Measurements from ENCODE around the gene AP1M1. TPM values are rescaled to one million over a fixed set of nuclear protein-coding genes. Genes with fewer than 3 reads are reported as not detected.
A peak's percentile ranks its signal among the peaks of the same experiment; 100 is the strongest.

AP1M1 gene
- total RNA-seq, 2 experiments from 2014 or later, result 184 to 186 TPM

GRCh38 chr19:16258440-16258903 is 60.8 kb downstream of the AP1M1 start:
- H3K36me3 Mint-ChIP-seq (ENCODE audit: low read depth), result peaks cover 2% of the 10 kb centered on the region
- no peak overlapping the region for H3K4me3 Mint-ChIP-seq
- no peak for ATAC-seq
- POLR2A ChIA-PET, result interaction anchor here (1.0 kb wide), 1 partner anchor 113 kb away, joined by 3 read pairs; no protein-coding TSS in a partner anchor
- no peak for DNase-seq
- peaks cover 66% of the 10 kb centered on the region for H3K4me1 Mint-ChIP-seq (ENCODE audit: low read depth)
- no peaks in the 10 kb centered on the region for H3K9me3 Mint-ChIP-seq (ENCODE audit: insufficient read depth)
- CTCF ChIA-PET, result interaction anchor here (1.2 to 1.5 kb wide), 2 partner anchors 11 to 124 kb away, joined by 3 to 5 read pairs; no protein-coding TSS in a partner anchor
- no peak overlapping the region for H3K27ac Mint-ChIP-seq
- H3K27me3 Mint-ChIP-seq (ENCODE audit: low read depth), result peaks cover 16% of the 10 kb centered on the region

DNA sequence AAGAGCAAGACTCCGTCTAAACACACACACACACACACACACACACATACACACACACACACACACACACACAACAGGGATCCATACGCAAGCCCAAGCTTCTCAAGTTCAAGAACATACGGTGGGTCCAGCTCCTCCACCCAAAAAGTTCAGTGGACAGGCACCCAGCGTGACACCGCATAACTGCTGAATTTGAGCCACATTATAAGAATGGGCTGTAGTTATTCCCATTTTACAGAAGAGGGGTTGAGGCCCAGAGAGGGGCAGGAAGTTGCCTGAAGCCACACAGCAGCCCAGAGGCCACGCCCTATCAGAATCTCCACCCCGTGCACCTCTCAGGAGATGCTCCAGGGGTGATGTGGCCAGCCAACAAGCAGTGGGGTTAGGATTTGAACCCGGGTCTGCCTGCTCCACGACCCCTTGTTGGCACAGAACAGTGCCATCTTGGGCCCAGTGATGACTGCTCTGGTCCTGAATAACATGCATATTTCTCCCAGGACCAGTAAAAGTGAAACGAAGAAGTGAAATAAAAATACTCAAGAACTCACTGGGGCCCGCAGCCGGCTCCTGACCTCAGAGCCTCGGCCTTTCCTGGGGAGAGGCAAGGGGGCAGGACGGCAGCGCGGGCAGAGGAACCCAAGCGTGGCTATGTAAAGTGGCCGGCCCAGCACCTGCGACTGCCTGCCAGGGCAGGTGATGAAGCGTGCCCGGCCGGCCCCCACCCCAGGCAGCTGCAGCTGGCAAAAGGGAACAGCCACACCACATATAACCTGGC is 61.9 kb downstream of the AP1M1 start:
- peaks cover 71% of the 10 kb centered on the region for H3K4me1 Mint-ChIP-seq (ENCODE audit: low read depth)
- H3K27me3 Mint-ChIP-seq (ENCODE audit: low read depth), result peaks cover 16% of the 10 kb centered on the region
- peak overlapping the region; percentile 10 for H3K27ac Mint-ChIP-seq
- peaks cover 2% of the 10 kb centered on the region for H3K36me3 Mint-ChIP-seq (ENCODE audit: low read depth)
- DNase-seq (peak; percentile 47), ATAC-seq (peak; percentile 47)
- H3K4me3 Mint-ChIP-seq, result peak overlapping the region; percentile 28
- POLR2A ChIA-PET, result no interaction called here
- no peaks in the 10 kb centered on the region for H3K9me3 Mint-ChIP-seq (ENCODE audit: insufficient read depth)
- CTCF ChIA-PET, result interaction anchor here (1.2 to 1.5 kb wide), 2 partner anchors 12 to 123 kb away, joined by 3 to 5 read pairs; no protein-coding TSS in a partner anchor

GRCh38 chr19:16260160-16260811 is 62.6 kb downstream of the AP1M1 start:
- ChIA-PET POLR2A (interaction anchor here (1.4 kb wide), 1 partner anchor 24 kb away, joined by 3 read pairs; no protein-coding TSS in a partner anchor), CTCF (interaction anchor here (1.5 to 1.7 kb wide), 2 partner anchors 13 to 116 kb away, joined by 4 to 5 read pairs; no protein-coding TSS in a partner anchor)
- Mint-ChIP-seq H3K27me3 (ENCODE audit: low read depth) (peaks cover 16% of the 10 kb centered on the region), H3K9me3 (ENCODE audit: insufficient read depth) (no peaks in the 10 kb centered on the region), H3K27ac (no peak overlapping the region), H3K4me3 (no peak overlapping the region), H3K4me1 (ENCODE audit: low read depth) (peaks cover 70% of the 10 kb centered on the region), H3K36me3 (ENCODE audit: low read depth) (peaks cover 4% of the 10 kb centered on the region)
- DNase-seq, result no peak
- ATAC-seq, result no peak

DNA sequence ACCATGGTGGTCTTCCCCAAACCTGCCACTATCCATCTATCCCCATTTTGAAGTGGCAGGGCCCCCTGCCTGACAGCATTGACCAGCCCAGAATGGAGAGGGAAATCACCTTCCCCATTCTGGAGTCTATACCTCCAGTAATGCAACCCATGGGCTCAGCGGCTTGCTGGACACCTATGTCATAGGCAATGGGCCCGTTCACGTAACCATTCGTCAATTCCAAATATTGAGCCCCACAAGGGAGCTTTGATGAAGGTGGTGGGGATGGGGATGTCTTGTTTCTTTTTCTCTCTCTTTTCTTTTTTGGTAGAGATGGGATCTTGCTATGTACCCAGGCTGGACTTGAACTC is 63.1 kb downstream of the AP1M1 start:
- Mint-ChIP-seq H3K9me3 (ENCODE audit: insufficient read depth) (no peaks in the 10 kb centered on the region), H3K27ac (peak overlapping the region; percentile 87)
- POLR2A ChIA-PET, result interaction anchor here (1.4 kb wide), 1 partner anchor 23 kb away, joined by 3 read pairs; no protein-coding TSS in a partner anchor

GRCh38 chr19:16261584-16262368 is 64.1 kb downstream of the AP1M1 start:
- no peaks in the 10 kb centered on the region for H3K9me3 Mint-ChIP-seq (ENCODE audit: insufficient read depth)

More for the DNA sequence above, 63.1 kb downstream of the AP1M1 start:
- CTCF ChIA-PET, result interaction anchor here (1.7 kb wide), 1 partner anchor 116 kb away, joined by 4 read pairs; no protein-coding TSS in a partner anchor
- Mint-ChIP-seq H3K36me3 (ENCODE audit: low read depth) (peaks cover 5% of the 10 kb centered on the region), H3K27me3 (ENCODE audit: low read depth) (peaks cover 17% of the 10 kb centered on the region), H3K4me1 (ENCODE audit: low read depth) (peaks cover 75% of the 10 kb centered on the region), H3K4me3 (no peak overlapping the region)
- DNase-seq (no peak), ATAC-seq (no peak)

GRCh38 chr19:16262618-16263017 is 64.9 kb downstream of the AP1M1 start:
- Mint-ChIP-seq H3K27ac (peak overlapping the region; percentile 87), H3K27me3 (ENCODE audit: low read depth) (peaks cover 24% of the 10 kb centered on the region), H3K9me3 (ENCODE audit: insufficient read depth) (no peaks in the 10 kb centered on the region), H3K4me3 (peak overlapping the region; percentile 63), H3K4me1 (ENCODE audit: low read depth) (peaks cover 85% of the 10 kb centered on the region), H3K36me3 (ENCODE audit: low read depth) (peaks cover 5% of the 10 kb centered on the region)
- DNase-seq (no peak), ATAC-seq (no peak)
- ChIA-PET POLR2A (interaction anchor here (1.0 to 1.5 kb wide), 2 partner anchors 62 to 63 kb away, joined by 3 to 5 read pairs; partner anchors contain the start of gene KLF2), CTCF (interaction anchor here (0.6 to 2.8 kb wide), 3 partner anchors 19 to 120 kb away, joined by 3 to 12 read pairs (median 3); no protein-coding TSS in a partner anchor)

More at GRCh38 chr19:16261584-16262368, 64.1 kb downstream of the AP1M1 start:
- H3K27me3 Mint-ChIP-seq (ENCODE audit: low read depth), result peaks cover 21% of the 10 kb centered on the region
- peak overlapping the region; percentile 87 for H3K27ac Mint-ChIP-seq
- peaks cover 5% of the 10 kb centered on the region for H3K36me3 Mint-ChIP-seq (ENCODE audit: low read depth)
- H3K4me1 Mint-ChIP-seq (ENCODE audit: low read depth), result peaks cover 80% of the 10 kb centered on the region
- ATAC-seq (no peak), DNase-seq (peak; percentile 43)
- CTCF ChIA-PET, result interaction anchor here (0.8 to 2.8 kb wide), 4 partner anchors 15 to 121 kb away, joined by 3 to 12 read pairs (median 4); no protein-coding TSS in a partner anchor
- H3K4me3 Mint-ChIP-seq, result peak overlapping the region; percentile 63
- POLR2A ChIA-PET, result interaction anchor here (1.4 to 1.5 kb wide), 2 partner anchors 22 to 63 kb away, joined by 3 to 5 read pairs; no protein-coding TSS in a partner anchor

DNA sequence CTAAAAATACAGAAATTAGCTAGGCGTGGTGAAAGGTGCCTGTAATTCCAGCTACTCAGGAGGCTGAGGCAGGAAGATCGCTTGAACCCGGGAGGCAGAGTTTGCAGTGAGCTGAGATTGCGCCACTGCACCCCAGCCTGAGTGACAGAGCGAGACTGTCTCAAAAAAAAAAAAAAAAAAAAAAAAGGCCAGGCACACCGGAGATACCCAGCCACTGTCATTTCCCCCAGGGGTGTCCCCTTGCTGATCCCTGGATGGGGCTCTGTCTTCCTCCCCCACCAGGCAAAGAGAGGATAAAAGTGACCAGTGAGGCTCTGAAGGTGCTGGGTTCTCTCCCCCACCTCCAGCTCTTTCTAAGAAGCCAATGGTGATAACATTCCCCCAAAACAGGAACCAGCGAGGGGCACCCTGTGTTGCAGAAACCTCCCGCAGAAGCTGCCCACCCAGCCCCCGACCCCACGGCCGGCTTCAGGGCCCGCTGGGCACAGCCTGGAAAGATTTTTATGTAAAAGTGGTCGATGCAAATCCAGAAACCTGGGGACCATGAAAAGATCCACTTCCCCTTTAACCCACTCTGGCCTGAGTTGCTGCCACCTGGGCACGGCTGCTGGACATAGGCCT is 65.5 kb downstream of the AP1M1 start:
- Mint-ChIP-seq H3K4me3 (no peak overlapping the region), H3K27ac (peak overlapping the region; percentile 87), H3K4me1 (ENCODE audit: low read depth) (peaks cover 85% of the 10 kb centered on the region), H3K9me3 (ENCODE audit: insufficient read depth) (no peaks in the 10 kb centered on the region), H3K27me3 (ENCODE audit: low read depth) (peaks cover 22% of the 10 kb centered on the region), H3K36me3 (ENCODE audit: low read depth) (peaks cover 5% of the 10 kb centered on the region)
- CTCF ChIA-PET, result interaction anchor here (0.6 to 2.8 kb wide), 2 partner anchors 64 to 119 kb away, joined by 3 to 12 read pairs; no protein-coding TSS in a partner anchor
- POLR2A ChIA-PET, result interaction anchor here (1.0 to 1.5 kb wide), 2 partner anchors 61 to 62 kb away, joined by 3 to 5 read pairs; partner anchors contain the start of gene KLF2
- DNase-seq (no peak), ATAC-seq (no peak)

- no peak for ATAC-seq
- Mint-ChIP-seq H3K4me3 (no peak overlapping the region), H3K4me1 (ENCODE audit: low read depth) (peaks cover 78% of the 10 kb centered on the region), H3K36me3 (ENCODE audit: low read depth) (peaks cover 5% of the 10 kb centered on the region), H3K9me3 (ENCODE audit: insufficient read depth) (no peaks in the 10 kb centered on the region), H3K27me3 (ENCODE audit: low read depth) (peaks cover 33% of the 10 kb centered on the region), H3K27ac (peak overlapping the region; percentile 13)
- CTCF ChIA-PET, result no interaction called here
- no peak for DNase-seq
- POLR2A ChIA-PET, result interaction anchor here (0.7 to 2.2 kb wide), 2 partner anchors 47 to 59 kb away, joined by 3 to 5 read pairs; partner anchors contain the start of gene KLF2
These were observed 67.5 kb downstream of the AP1M1 start for GRCh38 chr19:16265205-16265604.

DNA sequence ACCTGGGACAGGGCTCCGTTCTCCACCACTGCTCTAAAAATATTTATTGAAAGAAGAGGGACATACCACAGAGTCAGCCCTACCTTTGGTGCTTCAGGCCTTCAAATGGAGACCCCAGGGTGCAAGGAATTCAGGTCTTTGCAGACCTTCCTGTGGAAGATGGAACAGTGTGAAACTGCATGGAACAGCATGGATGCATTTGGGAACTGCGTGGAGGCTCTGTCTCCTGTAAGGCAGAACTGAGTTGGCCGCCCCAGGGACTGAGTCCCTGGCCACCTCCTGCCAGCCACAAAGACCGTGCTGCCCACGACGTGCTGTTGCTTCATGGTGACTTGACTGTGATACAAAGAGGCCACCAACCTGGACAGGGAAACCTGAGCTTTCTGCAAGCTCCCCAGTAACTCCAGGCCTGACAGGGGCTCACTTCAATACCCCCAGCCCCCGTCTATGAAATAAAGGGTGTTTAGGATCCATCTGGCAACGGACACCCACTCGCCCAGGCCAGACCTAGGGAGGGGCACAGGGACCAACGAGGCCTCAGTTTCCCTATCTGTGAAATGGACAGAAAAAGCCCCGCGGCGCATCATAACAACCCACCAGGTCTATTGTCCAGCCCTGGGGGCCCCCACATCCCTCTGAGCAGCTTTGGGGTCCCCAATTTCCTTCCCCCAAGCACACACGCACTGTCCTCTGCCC is 68.3 kb downstream of the AP1M1 start:
- H3K36me3 Mint-ChIP-seq (ENCODE audit: low read depth), result peaks cover 3% of the 10 kb centered on the region
- H3K27ac Mint-ChIP-seq, result peak overlapping the region; percentile 81
- no peak for DNase-seq
- CTCF ChIA-PET, result interaction anchor here (0.9 to 3.7 kb wide), 3 partner anchors 18 to 117 kb away, joined by 3 to 12 read pairs (median 10); no protein-coding TSS in a partner anchor
- H3K27me3 Mint-ChIP-seq (ENCODE audit: low read depth), result peaks cover 33% of the 10 kb centered on the region
- peak overlapping the region; percentile 60 for H3K4me3 Mint-ChIP-seq
- peak; percentile 6 for ATAC-seq
- H3K9me3 Mint-ChIP-seq (ENCODE audit: insufficient read depth), result no peaks in the 10 kb centered on the region
- peaks cover 70% of the 10 kb centered on the region for H3K4me1 Mint-ChIP-seq (ENCODE audit: low read depth)
- POLR2A ChIA-PET, result interaction anchor here (0.5 to 2.2 kb wide), 6 partner anchors 46 to 162 kb away, joined by 3 to 5 read pairs (median 4); partner anchors contain the start of gene KLF2

DNA sequence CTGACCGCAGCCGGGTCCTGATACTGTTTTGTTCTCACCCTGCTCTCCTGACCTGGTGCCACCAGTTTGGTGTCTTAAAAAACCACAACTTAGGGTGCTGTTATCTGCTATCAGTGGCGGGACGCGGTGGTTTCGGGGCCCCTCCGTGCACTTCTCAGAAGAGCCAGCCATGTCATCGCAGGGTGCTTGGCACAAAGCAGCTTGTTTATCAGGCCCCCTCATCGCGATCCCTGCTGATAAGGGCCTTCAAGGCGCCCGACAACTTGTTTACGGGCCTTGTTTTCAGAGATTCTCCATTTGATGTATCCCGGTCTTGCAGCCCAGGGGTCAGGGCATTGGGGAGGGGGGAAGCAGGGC is 68.9 kb downstream of the AP1M1 start:
- peak overlapping the region; percentile 60 for H3K4me3 Mint-ChIP-seq
- ATAC-seq (peak; percentile 86), DNase-seq (peak; percentile 89)
- H3K9me3 Mint-ChIP-seq (ENCODE audit: insufficient read depth), result no peaks in the 10 kb centered on the region
- ChIA-PET POLR2A (interaction anchor here (0.7 to 2.2 kb wide), 4 partner anchors 58 to 105 kb away, joined by 3 to 5 read pairs (median 5); partner anchors contain the start of gene KLF2), CTCF (interaction anchor here (0.9 to 3.7 kb wide), 4 partner anchors 19 to 120 kb away, joined by 3 to 12 read pairs (median 8); no protein-coding TSS in a partner anchor)
- peaks cover 3% of the 10 kb centered on the region for H3K36me3 Mint-ChIP-seq (ENCODE audit: low read depth)
- peaks cover 65% of the 10 kb centered on the region for H3K4me1 Mint-ChIP-seq (ENCODE audit: low read depth)
- H3K27me3 Mint-ChIP-seq (ENCODE audit: low read depth), result peaks cover 33% of the 10 kb centered on the region
- H3K27ac Mint-ChIP-seq, result peak overlapping the region; percentile 81
